ENCODE results near the gene TCOF1.

Gene TCOF1, protein sequence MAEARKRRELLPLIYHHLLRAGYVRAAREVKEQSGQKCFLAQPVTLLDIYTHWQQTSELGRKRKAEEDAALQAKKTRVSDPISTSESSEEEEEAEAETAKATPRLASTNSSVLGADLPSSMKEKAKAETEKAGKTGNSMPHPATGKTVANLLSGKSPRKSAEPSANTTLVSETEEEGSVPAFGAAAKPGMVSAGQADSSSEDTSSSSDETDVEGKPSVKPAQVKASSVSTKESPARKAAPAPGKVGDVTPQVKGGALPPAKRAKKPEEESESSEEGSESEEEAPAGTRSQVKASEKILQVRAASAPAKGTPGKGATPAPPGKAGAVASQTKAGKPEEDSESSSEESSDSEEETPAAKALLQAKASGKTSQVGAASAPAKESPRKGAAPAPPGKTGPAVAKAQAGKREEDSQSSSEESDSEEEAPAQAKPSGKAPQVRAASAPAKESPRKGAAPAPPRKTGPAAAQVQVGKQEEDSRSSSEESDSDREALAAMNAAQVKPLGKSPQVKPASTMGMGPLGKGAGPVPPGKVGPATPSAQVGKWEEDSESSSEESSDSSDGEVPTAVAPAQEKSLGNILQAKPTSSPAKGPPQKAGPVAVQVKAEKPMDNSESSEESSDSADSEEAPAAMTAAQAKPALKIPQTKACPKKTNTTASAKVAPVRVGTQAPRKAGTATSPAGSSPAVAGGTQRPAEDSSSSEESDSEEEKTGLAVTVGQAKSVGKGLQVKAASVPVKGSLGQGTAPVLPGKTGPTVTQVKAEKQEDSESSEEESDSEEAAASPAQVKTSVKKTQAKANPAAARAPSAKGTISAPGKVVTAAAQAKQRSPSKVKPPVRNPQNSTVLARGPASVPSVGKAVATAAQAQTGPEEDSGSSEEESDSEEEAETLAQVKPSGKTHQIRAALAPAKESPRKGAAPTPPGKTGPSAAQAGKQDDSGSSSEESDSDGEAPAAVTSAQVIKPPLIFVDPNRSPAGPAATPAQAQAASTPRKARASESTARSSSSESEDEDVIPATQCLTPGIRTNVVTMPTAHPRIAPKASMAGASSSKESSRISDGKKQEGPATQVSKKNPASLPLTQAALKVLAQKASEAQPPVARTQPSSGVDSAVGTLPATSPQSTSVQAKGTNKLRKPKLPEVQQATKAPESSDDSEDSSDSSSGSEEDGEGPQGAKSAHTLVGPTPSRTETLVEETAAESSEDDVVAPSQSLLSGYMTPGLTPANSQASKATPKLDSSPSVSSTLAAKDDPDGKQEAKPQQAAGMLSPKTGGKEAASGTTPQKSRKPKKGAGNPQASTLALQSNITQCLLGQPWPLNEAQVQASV (N-terminal part only)

DNA sequence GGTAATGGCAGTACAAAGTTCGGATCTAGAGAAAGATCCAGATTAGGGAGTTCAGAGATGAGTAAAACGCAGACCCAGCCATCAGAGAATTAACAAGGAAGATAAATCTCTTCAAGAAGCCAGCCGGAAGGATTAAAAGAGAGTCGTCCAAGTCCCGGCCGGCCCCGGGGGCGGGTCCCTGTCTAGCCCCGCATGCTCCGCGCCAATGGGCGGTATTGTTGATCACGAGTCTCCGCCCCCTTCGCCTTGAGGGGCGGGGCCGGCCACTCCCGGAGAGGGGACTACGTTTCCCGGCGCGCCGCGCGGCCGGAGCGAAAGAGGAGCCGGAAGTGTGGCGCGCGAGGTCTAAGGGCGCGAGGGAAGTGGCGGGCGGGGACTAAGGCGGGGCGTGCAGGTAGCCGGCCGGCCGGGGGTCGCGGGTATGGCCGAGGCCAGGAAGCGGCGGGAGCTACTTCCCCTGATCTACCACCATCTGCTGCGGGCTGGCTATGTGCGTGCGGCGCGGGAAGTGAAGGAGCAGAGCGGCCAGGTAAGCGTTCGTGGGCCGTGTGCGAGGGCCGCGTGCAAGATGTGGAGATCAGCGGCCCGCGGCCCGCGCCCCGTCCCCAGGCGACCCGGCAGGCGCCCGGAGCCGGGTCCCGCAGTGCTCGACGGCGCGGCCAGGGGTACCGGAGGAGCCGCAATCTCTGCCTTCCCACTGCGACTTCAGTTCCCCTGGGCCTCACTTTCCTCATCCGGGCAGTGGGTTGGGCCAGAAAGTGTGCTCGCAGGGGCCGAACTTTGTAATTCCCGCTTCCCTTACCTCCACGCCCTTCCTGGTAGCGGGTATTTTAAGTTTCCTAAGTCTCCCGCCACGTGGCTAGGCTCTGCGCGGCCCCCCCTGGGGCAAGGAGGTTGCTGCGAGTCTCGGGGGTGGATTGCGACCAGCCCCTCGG is at the start of gene TCOF1:
TSS of gene TCOF1 (plus strand) at position 372 of the 935 bp plus-strand sequence. CDS start at position 422, 50 bp downstream.
- DNase-seq, result peak; percentile 99

DNA sequence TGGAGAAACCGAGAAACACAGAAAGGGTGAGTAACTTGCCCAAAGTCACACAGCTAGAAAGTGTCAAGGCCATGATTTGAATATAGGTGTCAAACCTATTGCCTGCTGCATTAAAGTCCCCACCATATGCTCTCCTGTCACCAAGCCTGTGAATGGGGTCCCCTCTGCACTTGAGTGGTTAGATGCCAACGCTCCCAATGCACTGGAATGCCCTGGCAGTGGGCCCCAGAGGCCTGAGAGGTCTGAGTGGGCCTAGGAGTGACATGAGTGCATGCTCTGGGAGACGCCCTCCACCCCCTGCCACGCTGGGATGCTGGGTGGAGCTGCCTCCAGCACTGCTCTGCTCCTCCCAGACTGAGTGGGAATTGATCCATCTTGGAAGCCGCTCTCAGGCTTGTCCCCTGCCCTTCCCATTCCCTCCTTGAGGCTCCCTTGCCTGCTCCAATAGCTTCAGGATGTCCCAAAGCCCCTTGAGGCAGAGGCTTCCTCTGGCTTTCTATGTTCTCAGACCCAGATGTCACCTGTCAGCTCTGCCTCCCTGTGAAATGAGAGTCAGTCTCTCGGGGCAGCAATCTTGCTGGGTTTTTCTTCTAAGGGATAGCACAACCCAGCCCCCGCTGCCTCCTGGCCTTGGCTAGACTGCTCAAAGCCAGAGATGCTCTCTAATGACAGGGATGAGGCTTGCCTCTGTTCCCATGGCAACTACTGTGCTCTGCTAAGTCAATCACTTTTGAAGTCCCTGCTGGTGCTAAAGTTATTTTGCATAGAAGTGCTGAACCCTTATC is 48.2 kb upstream of the TCOF1 start:
- peak; percentile 10 for DNase-seq

DNA sequence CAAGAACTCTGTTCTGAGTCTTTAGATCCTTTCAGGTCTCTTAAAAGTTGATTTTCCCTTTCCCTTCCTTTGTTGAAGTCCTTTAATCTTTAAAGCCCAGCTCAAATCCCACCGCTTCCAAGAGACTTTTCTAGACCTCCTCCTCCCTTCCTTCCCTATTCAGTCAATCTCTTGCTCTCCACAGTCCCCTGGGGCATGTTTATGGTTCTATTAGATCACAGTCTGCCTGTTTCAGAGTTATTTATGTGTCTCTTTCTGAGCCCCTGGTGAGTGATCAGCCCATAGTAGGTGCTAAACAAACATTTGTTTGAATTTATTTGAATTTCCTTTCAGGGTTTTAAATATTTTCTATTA is 47.6 kb upstream of the TCOF1 start:
- no peak for DNase-seq

DNA sequence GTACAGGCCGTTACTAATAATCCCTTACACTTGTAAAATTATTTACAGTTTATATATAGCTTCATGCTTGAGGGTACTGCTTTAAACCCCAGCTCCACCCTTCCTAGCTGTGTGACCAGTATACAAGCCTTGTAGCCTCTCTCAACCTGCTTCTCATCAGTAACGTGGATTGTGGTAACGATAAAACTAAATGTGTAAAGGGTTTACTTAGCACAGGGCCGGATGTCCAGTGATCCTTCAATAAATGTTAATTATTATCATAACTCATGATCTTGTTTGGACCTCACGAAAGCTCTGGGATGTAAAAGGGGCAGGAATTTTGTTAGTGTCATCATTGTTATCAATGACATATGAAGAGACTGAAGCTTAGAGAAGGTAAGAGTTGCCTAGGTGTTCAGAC is 47.3 kb upstream of the TCOF1 start:
- DNase-seq, result no peak

DNA sequence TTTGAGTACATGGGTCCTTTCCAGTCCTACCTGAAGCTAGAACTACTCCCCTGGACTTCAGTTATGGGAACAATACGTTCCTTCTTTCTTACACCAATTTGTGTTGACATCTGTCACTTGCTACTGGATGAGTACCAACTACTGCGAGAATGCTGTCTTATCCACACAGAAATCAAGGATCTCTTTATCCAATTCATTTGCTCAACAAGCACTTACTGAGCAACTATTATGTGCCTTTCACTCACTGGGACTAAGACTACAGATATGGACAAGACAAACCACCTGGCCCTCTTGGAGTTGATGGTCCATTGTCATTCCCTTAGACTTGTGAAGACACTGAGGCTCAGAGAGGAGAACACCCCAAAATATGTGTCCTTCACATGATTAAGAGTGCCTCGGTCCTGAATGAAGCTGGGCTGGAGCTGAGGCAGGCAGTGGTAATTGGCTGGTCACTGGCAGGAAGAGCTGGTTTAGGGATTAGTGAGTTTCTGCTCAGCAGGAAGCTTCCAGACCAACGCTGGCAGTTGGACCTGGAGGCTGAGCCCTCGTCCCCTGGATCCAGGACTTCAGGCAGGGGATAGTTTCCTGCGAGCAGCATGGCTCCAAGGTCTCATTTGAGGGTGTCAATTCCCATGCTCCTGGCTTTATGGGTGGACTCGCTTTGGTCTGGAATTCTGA is 46.3 kb upstream of the TCOF1 start:
- no peak for DNase-seq

DNA sequence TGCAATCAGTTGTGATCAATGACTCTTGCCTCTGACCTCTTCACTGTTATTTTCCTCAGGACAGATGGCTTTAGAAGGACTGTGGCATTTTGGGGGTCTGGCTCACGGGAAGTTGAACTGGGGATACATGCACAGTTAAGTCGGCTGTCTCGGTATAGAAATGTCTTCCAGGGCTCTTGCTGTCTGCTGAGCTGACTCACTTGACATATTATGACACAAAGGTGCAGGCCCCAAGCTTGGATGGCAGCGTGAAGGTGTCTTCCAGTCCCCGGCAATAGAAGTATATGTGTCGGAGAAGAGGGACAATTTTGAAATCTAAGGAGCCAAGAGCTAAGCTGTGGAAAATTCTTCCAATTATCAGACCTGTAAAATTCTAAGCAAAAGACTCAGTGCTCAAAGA is 45.0 kb upstream of the TCOF1 start:
- DNase-seq, result no peak

DNA sequence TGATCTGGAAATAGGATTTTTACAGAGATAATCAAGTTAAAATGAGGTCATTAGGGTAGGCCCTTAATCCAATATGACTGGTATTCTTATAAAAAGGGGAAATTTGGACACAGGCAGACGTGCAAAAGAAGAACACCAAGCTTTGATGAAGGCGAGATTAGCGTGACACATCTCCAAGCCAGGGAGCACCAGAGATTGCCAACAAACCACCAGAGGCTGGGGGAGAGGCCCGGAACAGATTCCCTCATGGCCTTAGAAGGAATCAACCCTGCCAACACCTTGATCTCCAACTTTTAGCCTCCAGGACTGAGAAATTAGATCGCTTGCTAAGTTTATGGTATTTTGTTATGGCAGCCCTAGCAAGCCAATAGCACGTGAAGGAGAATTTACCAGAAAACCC is 44.0 kb upstream of the TCOF1 start:
- no peak for DNase-seq

DNA sequence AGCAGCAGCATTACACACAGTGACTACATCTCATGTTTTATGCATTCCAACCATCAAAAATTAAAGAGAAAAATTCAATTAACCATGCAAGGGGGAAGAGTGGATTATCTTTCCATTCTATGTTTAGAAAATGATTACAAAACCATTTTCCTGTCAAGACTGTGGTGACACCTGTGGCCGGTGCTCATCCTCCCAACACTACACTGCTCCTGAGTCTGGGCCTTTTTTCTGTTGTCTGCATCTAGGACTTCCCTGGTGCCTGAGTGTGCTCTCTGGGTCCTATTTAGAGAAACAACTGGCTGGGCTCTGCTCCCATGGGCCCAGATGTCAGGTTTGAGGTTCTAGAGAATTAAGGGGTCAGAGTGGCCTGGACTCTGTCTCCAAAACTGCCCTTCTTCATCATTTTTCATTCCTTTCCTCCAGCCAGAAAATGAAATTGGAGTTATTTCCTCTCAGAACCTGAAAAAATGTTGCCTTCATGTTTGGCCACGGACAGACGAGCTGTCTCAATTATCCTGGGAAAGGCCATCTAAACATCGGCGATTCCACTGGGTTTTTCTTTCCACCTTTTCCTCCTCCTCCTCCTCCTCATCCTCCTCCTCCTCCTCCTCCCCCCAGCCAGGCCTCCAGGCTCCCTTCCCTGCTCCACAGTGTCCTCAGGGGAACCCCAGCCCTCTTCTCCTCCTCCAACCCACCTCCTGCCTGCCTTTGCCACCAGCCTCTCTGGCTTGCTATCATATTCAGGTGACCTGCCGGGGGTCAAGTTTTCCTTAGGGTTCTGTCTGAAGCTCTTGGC is 43.4 kb upstream of the TCOF1 start:
- peak; percentile 33 for DNase-seq

DNA sequence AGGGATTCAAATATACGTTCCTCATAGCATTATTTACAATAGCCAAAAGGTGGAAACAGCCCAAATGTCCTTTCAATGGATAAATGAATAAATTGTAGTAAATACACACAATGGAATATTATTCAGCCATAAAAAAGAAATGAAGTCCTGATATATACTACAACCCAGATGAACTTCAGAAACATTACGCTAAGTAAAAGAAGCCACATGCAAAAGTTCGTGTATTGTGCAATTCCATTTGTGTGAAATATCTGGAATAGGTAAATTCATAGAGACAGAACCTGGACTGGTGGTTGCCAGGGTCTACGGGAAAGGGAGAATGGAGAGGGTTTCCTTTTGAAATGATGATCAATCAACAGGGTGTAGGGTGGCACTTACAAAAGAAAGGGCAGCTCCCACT is 42.3 kb upstream of the TCOF1 start:
- DNase-seq, result no peak

DNA sequence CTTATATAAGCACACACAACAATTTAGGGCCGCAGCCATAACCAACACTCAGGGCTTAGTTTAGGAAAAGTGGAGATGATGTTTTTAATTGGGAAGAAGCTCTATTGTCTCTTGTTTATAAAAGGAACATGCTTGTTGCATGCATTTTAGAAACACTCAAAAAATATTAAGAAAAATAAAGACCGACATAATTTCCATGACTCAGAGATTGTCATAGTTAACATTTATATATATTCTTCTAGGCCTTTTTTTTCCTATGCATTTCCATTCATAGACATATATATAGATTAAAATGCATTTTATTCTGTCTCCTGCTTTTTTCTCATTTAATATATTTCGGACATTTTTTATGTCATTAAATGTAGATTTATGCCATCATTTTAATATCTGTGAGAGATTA is 41.2 kb upstream of the TCOF1 start:
- no peak for DNase-seq

DNA sequence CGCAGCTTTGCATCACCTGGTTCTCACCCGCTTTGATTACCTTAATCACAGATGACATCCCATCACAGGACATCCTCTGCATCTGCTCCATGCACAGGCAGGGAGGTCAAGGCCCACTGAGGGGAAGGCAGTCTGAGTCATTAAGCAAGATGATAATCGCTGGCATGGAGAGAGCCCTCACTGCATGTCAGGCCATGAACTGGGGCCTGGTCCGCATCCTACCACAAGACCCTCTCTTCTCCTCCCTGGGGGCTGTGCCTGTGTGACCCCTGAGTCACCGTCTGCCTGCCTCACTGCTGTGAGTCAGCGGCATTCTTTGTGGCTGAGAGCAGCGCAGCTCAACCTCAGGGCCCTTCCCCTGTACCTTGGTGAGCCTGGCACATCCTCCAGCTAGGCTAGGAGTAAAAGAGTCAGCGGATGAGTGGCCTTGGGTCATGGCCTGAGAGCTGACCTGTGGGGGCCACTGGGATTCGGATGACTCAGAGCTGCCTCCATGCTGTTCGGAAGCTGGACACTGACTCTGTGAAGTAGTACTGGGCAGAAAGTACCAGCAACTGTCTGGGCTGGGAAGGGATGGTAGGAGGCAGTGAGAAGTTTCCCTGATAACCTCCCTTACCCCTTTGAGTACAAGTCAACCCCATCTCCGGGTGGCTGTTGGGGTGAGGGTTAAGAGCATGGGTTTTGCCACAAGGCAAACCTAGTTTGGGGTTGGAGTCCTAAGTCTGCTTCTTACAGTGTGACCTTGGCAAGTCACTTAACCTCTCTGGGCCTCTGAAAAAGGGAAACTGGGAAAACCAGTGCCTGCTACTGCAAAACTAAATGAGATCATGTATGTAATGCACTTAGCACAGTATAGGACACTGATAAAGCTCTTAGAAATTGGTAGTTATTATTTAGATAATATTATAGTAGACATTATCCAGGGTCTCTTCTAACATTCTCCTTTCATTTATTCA is 40.2 kb upstream of the TCOF1 start:
- no peak for DNase-seq

DNA sequence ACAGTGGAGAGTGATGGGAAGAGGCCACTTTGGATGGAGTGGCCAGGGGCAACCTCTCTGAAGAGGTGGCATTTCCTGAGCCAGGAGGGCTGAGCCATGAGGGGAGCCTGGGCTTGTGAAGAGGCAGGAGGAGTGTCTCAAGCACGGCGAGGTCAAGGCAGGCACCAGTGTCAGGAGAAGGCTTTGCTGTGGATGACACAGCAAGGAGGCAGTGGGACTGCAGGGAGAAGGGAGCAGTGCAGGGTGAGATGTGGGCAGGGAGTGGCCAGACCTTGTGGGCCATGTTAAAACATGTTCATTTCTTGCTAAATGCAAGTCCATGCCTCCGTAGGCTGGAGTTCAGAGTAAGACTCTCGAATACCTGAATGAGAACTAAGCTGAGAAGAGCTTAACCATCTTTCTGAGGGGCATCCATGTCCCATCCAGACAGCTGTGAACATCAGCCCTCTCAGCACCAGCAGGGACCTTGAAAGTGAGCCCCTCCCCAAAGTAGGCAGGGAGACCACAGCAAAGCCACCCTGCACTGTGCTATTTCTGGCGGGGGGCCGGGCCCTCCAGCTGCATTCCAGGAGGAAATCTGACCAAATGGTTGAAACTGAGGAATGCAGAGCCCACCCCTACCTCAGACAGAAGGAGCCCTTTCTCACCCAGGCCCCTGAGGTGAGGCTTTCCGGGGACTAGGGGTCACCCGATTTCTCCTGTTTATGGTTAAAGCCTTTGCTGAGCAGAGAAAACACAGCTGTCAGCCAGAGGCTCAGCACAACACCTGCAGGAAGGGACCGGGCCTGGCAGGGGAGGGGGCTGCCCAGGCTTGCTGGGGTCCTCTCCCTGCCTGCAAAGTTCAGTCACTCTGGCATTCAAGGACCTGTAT is 38.6 kb upstream of the TCOF1 start:
- DNase-seq, result no peak

DNA sequence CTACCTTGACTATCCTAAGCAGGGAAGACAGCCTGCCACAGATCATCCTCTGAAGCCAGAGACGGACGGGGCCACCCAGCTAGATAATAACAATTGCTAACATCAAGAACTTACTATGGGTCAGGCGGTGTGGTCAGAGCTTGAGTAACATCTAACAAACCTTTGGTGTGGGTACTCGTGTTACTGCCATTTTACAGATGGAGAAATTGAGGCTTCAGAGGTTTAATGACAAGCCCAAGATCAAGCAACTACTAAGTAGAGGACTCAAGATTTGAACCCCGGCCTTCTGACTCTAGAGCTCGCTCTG is 38.1 kb upstream of the TCOF1 start:
- DNase-seq, result no peak

DNA sequence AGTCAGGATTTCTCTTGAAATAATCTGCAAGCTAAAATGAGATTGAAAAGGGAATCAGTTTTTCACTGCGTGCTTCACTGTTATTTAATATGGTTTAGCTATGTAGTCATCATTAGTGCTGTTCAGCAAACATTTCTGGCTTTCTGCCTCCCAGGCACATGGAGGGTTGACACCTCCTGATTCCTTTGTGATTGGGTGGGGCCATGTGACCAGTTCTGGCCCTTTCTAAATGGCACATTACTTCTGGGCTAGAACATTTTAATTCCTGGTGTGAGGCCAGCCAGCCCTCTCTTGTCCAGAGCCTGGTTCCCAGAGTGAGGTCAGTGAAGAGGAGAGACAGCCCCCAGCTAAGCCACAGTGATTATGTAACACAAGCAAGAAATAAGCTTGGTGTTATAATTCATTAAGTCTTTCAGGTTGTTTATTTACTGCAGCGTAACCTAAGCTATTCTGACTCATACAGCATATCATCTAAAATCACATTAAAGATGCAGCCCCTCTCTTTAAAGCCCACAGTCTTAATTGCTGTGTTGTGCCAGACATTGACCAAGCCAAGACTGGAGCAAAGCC is 37.4 kb upstream of the TCOF1 start:
- DNase-seq, result no peak

DNA sequence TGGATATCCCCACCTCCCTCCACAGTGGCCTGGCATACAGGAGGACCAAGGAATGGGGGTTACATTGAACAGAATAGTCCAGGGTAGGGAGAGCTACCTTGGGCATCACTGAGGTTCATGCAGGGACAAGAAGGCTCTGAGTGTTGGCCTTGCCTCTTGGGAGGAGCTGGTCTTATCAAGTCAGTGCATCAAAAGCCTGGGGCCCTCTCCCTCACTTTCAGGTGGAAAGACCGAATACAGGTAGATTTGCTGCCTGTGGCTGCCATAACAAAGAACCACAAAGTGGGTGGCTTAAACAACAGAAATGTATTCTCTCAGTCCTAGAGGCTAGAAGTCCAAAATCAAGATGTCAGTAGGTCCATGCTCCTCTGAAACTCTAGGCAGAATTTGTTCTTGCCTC is 36.3 kb upstream of the TCOF1 start:
- DNase-seq, result no peak

DNA sequence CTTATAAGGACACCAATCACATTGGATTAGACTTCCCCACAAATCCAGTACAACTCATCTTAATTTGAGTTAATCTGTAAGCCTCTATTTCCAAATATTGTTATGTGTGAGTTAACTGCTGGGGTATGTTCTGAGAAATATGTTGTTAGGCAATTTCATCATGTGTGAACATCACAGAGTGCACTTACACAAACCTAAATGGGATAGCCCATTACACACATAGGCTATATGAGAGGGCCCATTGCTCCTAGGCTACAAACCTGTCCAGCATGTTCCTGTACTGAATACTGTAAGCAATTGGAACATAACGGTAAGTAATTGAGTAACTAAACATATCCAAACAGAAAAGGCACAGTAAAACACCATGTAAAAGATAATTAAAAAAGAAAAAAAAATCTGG is 35.7 kb upstream of the TCOF1 start:
- no peak for DNase-seq

DNA sequence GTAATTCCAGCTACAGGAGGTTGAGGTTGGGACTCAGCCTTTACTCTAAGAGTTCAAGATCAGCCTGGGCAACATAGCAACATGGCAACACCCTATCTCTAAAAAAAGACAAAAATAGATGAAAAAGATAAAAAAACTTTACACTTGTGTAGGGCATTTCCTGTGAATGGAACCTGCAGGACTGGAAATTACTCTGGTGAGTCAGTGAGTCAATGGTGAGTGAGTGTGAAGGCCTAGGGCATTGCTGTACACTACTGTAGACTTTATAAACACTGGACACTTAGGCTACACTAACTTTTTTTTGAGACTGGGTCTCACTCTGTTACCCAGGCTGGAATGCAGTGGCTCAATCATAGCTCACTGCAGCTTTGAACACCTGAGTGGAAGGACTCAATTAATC is 35.3 kb upstream of the TCOF1 start:
- no peak for DNase-seq
